Epithelial cell of esophagus (primary cell): Measurements from ENCODE around the gene LSM2.

Source experiments
- DNase-seq: peaks from one replicate; pipeline ENCODE4 v3.0.0; 2010; ENCODE audit warnings: low read depth
- H3K4me3 ChIP-seq: 2 replicates; pipeline ENCODE4 v1.5.1; 2011; ENCODE audit warnings: mild to moderate bottlenecking, low read length, control low read depth
- TF ChIP-seq, protein P1 (sequence below): IDR thresholded peaks from 2 replicates; pipeline ENCODE4 v1.5.1; 2011; ENCODE audit warnings: low read depth, mild to moderate bottlenecking, low read length, control low read depth, inconsistent platforms; ENCODE audit not compliant: insufficient read depth; ENCODE audit errors: missing control alignments

The LSM2 gene

GRCh38 chr6:31765910-31766794 lies 40.6 kb downstream of the LSM2 start:
- no peak for DNase-seq
- TF ChIP-seq, protein P1, sequence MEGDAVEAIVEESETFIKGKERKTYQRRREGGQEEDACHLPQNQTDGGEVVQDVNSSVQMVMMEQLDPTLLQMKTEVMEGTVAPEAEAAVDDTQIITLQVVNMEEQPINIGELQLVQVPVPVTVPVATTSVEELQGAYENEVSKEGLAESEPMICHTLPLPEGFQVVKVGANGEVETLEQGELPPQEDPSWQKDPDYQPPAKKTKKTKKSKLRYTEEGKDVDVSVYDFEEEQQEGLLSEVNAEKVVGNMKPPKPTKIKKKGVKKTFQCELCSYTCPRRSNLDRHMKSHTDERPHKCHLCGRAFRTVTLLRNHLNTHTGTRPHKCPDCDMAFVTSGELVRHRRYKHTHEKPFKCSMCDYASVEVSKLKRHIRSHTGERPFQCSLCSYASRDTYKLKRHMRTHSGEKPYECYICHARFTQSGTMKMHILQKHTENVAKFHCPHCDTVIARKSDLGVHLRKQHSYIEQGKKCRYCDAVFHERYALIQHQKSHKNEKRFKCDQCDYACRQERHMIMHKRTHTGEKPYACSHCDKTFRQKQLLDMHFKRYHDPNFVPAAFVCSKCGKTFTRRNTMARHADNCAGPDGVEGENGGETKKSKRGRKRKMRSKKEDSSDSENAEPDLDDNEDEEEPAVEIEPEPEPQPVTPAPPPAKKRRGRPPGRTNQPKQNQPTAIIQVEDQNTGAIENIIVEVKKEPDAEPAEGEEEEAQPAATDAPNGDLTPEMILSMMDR, result no peak
- H3K4me3 ChIP-seq, result no peak overlapping the region

GRCh38 chr6:31765559-31765909 lies 41.2 kb downstream of the LSM2 start:
- TF ChIP-seq, protein P1, result no peak
- DNase-seq, result no peak
- H3K4me3 ChIP-seq, result no peak overlapping the region

DNA sequence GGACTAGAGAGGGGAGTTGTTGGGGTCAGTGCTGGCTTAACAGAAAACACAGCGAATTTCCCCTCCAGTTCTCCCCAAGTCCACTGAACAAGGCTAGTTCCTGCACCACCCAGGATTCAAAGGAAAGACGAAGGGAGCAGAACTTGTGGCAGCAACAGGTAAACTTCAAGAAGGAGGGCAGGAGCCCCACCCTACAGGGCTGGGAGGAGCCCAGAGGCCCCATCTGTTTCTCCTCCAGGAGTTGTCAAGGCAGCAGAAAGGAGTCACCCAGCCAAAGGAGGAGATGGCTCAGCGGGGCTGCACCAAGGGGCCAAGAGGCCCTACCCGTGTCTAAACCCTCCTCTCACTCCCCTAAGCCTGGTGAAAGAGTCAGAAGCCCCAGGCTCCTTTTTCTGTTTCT lies 42.6 kb downstream of the LSM2 start:
- TF ChIP-seq, protein P1, result no peak
- DNase-seq, result no peak
- no peak overlapping the region for H3K4me3 ChIP-seq

DNA sequence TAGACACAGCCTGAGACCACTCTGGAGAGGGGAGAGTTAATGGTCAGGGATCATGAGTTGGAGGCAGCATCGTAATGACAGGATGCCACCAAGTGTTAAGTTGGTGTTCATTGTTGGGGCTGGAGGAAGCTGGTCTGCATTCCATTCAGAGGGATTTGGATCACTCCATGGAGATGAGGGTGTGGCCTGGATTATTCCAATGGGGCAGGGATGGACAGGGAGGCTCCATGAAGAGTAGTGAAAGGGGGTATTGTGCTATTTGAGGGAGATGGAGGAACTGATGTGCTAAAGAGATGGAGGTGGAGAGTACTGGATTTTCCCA lies 43.2 kb downstream of the LSM2 start:
- TF ChIP-seq, protein P1, result no peak
- DNase-seq, result peak; percentile 29
- H3K4me3 ChIP-seq, result no peak overlapping the region

DNA sequence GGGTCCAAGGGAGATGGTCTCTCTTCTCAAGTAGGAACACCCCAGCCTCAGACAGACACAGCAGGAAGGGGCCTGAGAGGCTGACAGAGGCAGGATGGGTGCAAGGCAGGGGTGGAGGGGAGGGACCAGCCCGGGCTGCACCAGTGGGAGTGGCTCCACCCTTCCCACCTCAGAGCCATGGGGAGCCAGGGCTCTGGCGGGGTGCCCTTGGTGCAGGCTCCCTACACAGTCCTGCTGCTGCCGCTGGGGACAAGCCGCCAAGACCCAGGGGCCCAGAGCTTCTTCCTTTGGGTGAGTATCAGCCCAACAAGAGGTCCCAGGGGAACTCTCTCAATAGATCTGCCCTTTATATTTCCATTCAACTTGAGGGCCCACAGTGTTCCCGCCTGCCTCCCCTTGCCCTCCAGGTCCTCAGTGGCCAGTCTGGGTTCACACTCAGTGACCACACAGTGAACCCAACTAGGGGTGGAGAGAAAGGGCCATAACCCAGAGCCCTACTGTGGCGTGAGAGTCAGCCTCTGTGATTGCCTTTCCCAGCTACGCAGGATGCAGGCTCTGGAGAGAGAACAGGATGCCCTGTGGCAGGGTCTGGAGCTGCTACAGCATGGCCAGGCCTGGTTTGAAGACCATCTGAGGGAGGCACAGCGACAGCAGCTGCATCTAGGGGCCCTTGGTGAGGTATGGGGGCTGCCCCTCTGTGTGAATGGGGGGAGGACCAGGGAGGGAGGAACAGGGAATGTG lies 43.7 kb downstream of the LSM2 start:
- no peak overlapping the region for H3K4me3 ChIP-seq
- no peak for DNase-seq
- TF ChIP-seq, protein P1, result no peak

- no peak for DNase-seq
- H3K4me3 ChIP-seq, result no peak within 1 kb of the TSS
- TF ChIP-seq, protein P1, result no peak
Observed at GRCh38 chr6:31762356-31762755, 44.4 kb downstream of the LSM2 start, which contains the start of gene SAPCD1. Gene SAPCD1 (plus strand): TSS chr6:31762656. CDS start chr6:31763055, 399 bp downstream.
